Osteocyte (in vitro differentiated cells): ENCODE measurements around the gene TXNDC17. TPM values are rescaled to one million over a fixed set of nuclear protein-coding genes. Genes with fewer than 3 reads are reported as not detected.

Experiments used
- DNase-seq: peaks from one replicate; pipeline ENCODE4 v3.0.0; 2021; ENCODE audit warnings: mixed read lengths; ENCODE audit not compliant: unreplicated experiment; ENCODE audit errors: extremely low spot score
- H3K27ac Mint-ChIP-seq: one replicate; pipeline ENCODE4 v1.8.0; 2021; ENCODE audit warnings: mild to moderate bottlenecking, mixed read lengths; ENCODE audit not compliant: unreplicated experiment
- H3K27me3 Mint-ChIP-seq: one replicate; pipeline ENCODE4 v1.8.0; 2021; ENCODE audit warnings: mixed read lengths; ENCODE audit not compliant: unreplicated experiment
- H3K36me3 Mint-ChIP-seq: one replicate; pipeline ENCODE4 v1.8.0; 2021; ENCODE audit warnings: mixed read lengths; ENCODE audit not compliant: unreplicated experiment
- H3K4me1 Mint-ChIP-seq: one replicate; pipeline ENCODE4 v1.8.0; 2021; ENCODE audit warnings: mixed read lengths; ENCODE audit not compliant: unreplicated experiment
- H3K4me3 Mint-ChIP-seq: one replicate; pipeline ENCODE4 v1.8.0; 2021; ENCODE audit warnings: mild to moderate bottlenecking, moderate library complexity, mixed read lengths; ENCODE audit not compliant: unreplicated experiment
- H3K9me3 Mint-ChIP-seq: one replicate; pipeline ENCODE4 v1.8.0; 2021; ENCODE audit warnings: mixed read lengths; ENCODE audit not compliant: unreplicated experiment
- CTCF ChIP-seq: fragments of 200-600 bp; sonication (generic); IDR thresholded peaks from 2 replicates; pipeline ENCODE4 v1.5.0; 2021; ENCODE audit warnings: antibody characterized with exemption, mild to moderate bottlenecking, moderate library complexity
- total RNA-seq: library from RNA; stranded (reverse); gene quantifications from 2 replicates; pipeline ENCODE4 v1.2.1, GENCODE V29; 2021

TXNDC17 gene
- total RNA-seq, 1 donor from 2014 or later, result 53.5 TPM

- no peak for DNase-seq
- H3K36me3 Mint-ChIP-seq, result no peaks in the 10 kb centered on the region
- no peak overlapping the region for H3K4me3 Mint-ChIP-seq
- no peaks in the 10 kb centered on the region for H3K9me3 Mint-ChIP-seq
- H3K27ac Mint-ChIP-seq, result no peak overlapping the region
- TF ChIP-seq CTCF, result no peak
- peaks cover 10% of the 10 kb centered on the region for H3K27me3 Mint-ChIP-seq
- H3K4me1 Mint-ChIP-seq, result no peaks in the 10 kb centered on the region
Measured at GRCh38 chr17:6682339-6682738, 41.5 kb downstream of the TXNDC17 start.

- peaks cover 8% of the 10 kb centered on the region for H3K27me3 Mint-ChIP-seq
- TF ChIP-seq CTCF, result no peak
- no peaks in the 10 kb centered on the region for H3K36me3 Mint-ChIP-seq
Measured at GRCh38 chr17:6683081-6683684, 42.3 kb downstream of the TXNDC17 start.

GRCh38 chr17:6683730-6684459 is 43.0 kb downstream of the TXNDC17 start:
- Mint-ChIP-seq H3K36me3 (no peaks in the 10 kb centered on the region), H3K4me3 (no peak overlapping the region), H3K27me3 (peaks cover 3% of the 10 kb centered on the region), H3K27ac (no peak overlapping the region), H3K4me1 (no peaks in the 10 kb centered on the region), H3K9me3 (no peaks in the 10 kb centered on the region)
- no peak for DNase-seq
- no peak for TF ChIP-seq CTCF

More at GRCh38 chr17:6683081-6683684, 42.3 kb downstream of the TXNDC17 start:
- DNase-seq, result no peak
- H3K9me3 Mint-ChIP-seq, result no peaks in the 10 kb centered on the region
- H3K4me3 Mint-ChIP-seq, result no peak overlapping the region
- H3K4me1 Mint-ChIP-seq, result no peaks in the 10 kb centered on the region
- no peak overlapping the region for H3K27ac Mint-ChIP-seq

GRCh38 chr17:6684460-6684783 is 43.6 kb downstream of the TXNDC17 start:
- peaks cover 3% of the 10 kb centered on the region for H3K27me3 Mint-ChIP-seq
- H3K27ac Mint-ChIP-seq, result no peak overlapping the region
- H3K36me3 Mint-ChIP-seq, result no peaks in the 10 kb centered on the region
- no peaks in the 10 kb centered on the region for H3K4me1 Mint-ChIP-seq
- no peak for TF ChIP-seq CTCF
- DNase-seq, result no peak
- no peak overlapping the region for H3K4me3 Mint-ChIP-seq
- no peaks in the 10 kb centered on the region for H3K9me3 Mint-ChIP-seq

GRCh38 chr17:6684881-6685767 is 44.3 kb downstream of the TXNDC17 start:
- no peak for TF ChIP-seq CTCF
- DNase-seq, result no peak
- Mint-ChIP-seq H3K9me3 (no peaks in the 10 kb centered on the region), H3K4me1 (no peaks in the 10 kb centered on the region), H3K36me3 (no peaks in the 10 kb centered on the region), H3K4me3 (no peak overlapping the region), H3K27me3 (peaks cover 1% of the 10 kb centered on the region), H3K27ac (no peak overlapping the region)
